Femur (tissue), 1 donor: ENCODE results near the gene TMEM263.
"Not testable (repeated sequence)": the region's sequence is repeated elsewhere in the genome, so short reads cannot be mapped to it uniquely, and the experiment has no call there.

Experiments used
- DNase-seq: peaks from one replicate; pipeline ENCODE4 v3.0.0-alpha.2; 2017

Gene TMEM263

GRCh38 chr12:106955377-106956047, at the start of gene TMEM263:
TMEM263 (plus strand) TSS chr12:106955907; CDS start chr12:106967117, 11,210 bp downstream.
- DNase-seq, result peak; percentile 99

- DNase-seq, result no peak
Measured at GRCh38 chr12:106906715-106907114, 49.0 kb upstream of the TMEM263 start.

- DNase-seq, result no peak
Measured at GRCh38 chr12:106907411-106907810, 48.3 kb upstream of the TMEM263 start.

DNA sequence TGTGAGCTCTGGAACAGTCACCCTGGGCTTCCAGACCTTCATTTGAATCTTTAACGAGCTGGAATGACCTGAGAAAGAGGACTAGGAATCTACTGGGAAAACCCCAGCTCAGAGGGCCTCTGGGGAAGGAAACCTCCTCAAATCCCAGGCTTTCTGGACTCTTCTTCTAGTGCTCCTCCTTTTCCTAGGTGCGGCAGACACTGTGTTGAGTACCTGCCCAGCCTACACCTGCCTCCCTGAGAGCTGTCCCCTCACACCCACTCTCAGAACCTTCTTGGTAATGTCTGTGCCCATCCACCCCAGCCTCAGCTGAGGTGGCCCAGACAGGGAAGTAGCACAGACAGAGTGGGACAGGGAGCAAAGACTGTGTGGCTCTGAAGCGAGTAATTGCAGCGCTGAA, 47.9 kb upstream of the TMEM263 start:
- DNase-seq, result no peak

DNA sequence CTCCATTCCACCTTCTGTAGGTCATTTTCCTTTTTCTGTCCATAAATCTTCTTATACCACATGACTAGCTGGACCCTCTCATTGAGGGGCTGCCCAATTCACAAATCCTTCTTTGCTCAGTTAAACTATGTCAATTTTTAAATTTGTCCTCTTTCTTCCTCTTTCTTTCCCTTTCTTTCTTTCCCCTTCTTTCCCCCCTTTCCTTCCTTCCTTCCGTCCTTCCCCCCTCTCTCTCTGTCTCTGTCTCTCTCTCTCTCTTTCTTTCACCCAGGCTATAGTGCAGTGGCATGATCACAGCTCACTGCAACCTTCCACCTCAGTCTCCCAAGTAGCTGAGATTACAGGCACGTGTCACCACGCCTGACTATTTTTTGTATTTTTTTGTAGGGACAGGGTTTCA, 47.1 kb upstream of the TMEM263 start:
- no peak for DNase-seq

GRCh38 chr12:106910202-106910601, 45.5 kb upstream of the TMEM263 start:
- no peak for DNase-seq

DNA sequence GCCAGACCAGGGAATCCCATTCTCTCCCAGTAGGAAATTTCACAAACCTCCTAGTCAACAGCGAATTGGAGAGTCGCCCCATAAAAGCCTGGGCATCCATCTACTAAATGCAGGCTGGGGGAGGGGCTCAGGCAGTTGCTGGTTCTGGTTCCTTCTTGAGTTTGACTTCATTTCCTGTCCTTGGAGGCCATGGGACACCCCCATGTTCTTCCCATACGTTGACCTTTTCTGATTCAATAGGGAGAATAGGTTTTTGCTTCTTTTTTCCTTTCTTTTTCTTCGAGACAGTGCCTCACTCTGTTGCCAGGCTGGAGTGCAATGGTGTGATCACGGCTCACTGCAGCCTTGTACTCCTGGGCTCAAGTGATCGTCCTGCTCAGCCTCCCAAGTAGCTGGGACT, 44.1 kb upstream of the TMEM263 start:
- DNase-seq, result no peak

- no peak for DNase-seq
Measured at GRCh38 chr12:106913456-106913855, 42.3 kb upstream of the TMEM263 start.

DNA sequence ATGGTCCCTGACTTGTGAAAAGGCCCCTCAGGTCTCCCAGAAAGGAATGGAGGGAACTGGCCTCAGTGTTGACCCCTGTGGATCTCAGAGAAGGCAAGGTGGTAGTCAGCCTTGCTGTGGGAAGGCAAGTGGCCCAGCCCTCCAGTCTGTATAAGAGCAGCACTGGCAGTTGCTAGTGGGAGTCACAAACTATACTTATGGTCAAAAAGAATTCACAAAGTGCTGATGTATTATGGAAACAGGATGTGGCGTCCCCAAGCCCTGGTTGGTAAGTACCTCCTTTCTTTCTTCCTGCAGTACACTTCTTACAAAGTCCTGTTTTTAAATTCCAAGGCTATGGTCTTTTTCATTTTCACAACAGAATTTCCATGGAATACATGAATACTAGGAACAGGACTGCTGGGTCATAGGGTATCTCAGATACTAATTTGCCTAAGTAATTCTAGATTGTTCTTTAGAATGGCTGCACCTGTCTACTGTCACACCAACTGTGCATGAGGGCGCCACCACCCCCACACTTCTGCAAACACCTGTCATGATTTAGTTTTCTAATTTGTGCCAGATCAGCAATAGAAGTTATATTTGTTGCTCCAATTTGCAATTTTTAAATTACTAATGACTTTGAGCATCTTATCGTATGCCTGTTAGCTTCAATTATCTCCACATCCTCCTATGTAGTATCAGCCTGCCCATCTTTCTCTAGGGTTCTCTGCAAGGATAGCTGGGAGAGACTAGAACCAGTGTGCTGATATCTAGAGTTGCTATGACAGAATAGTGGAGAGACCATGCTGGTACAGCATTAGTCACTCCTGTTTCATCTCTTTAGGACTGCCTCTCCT, 40.7 kb upstream of the TMEM263 start:
- DNase-seq, result no peak

- no peak for DNase-seq
Measured at GRCh38 chr12:106915635-106916026, 40.1 kb upstream of the TMEM263 start.

DNA sequence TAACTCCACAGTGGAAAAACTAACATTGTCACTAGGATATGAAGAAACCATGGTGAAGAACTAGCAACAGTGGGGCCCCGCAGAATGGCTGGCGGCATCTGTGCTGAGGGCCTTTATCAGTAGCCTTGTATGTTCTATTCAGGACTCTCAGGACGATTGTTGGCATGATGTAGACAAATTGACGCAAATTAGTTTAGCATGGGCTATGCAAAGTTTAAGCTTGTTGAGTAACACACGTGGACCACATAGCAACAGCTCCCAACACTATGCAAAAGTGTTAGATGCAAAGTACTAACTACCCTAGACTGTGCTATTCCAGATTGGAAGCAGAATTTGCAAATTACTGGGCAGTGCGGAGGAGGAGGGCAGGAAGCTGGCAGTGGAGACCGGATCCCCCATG, 38.2 kb upstream of the TMEM263 start:
- DNase-seq, result no peak

- DNase-seq, result no peak
Measured at GRCh38 chr12:106918746-106919145, 37.0 kb upstream of the TMEM263 start.

GRCh38 chr12:106919910-106920544, 35.7 kb upstream of the TMEM263 start:
- no peak for DNase-seq

GRCh38 chr12:106921976-106922375, 33.7 kb upstream of the TMEM263 start:
- not testable (repeated sequence) for DNase-seq

DNA sequence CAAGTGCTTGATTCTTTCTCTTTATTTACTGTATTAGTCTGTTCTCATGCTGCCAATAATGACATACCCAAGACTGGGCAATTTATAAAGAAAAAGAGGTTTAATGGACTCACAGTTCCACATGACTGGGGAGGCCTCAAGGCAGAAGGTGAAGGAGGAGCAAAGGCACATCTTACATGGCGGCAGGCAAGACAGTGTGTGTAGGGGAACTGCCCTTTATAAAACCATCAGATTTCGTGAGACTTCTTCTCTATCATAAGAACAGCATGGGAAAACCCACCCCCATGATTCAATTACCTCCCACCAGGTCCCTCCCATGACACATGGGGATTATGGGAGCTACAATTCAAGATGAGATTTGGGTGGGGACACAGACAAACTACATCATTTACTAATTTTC, 32.1 kb upstream of the TMEM263 start:
- not testable (repeated sequence) for DNase-seq

- no peak for DNase-seq
Measured at GRCh38 chr12:106924268-106924861, 31.3 kb upstream of the TMEM263 start.

GRCh38 chr12:106926657-106927056, 29.1 kb upstream of the TMEM263 start:
- no peak for DNase-seq

GRCh38 chr12:106934277-106934676, 21.4 kb upstream of the TMEM263 start:
- DNase-seq, result no peak

- no peak for DNase-seq
Measured at GRCh38 chr12:106941481-106942156, 14.1 kb upstream of the TMEM263 start.

DNA sequence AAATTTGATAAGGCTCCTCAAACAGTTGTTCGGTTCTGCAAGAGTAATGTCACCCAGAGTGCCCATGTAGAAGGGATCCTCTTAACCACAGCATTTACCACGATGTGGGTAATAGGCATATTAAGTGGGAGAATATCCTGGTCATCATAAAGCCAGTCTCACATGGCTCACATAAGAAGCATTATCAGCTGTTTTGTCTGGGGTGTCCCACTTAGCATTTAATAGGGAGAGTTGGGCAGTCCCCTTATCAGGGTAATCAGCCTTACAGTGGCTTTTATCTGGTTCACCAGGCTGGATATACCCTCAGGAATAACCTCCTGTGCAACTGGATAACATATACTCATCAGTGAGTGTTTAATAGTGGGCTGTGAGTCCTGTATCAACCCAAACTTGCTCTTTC, 12.9 kb upstream of the TMEM263 start:
- no peak for DNase-seq

DNA sequence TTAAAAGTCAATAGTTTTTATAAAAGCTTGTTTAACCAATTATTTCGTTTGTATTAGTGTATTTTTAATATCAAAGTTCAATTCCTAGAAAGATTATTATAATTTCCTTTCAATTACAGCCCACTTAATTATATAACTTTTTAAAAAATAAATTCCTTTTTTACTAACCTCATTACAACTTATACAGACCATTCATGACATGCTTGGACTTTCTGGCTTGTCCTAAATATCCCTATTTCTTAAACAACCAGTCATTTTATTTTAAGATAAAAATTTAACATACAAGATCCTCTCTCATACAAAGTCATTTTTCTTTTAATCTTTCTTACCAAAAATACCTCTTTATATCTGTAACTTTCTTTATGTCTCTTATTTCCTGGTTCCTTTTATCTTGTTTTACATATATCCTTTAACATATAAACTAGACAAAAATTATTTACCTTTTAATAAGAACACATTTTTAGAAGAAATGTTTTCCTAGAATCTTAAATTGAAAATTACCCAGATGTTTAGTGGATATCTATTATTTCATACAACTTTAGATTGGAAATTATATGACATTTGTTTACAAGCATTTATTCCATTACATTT, 10.4 kb upstream of the TMEM263 start:
- no peak for DNase-seq

GRCh38 chr12:106947461-106947860, 8.2 kb upstream of the TMEM263 start:
- DNase-seq, result no peak
